Measurements from ENCODE around the gene OMP.

The OMP gene

DNA sequence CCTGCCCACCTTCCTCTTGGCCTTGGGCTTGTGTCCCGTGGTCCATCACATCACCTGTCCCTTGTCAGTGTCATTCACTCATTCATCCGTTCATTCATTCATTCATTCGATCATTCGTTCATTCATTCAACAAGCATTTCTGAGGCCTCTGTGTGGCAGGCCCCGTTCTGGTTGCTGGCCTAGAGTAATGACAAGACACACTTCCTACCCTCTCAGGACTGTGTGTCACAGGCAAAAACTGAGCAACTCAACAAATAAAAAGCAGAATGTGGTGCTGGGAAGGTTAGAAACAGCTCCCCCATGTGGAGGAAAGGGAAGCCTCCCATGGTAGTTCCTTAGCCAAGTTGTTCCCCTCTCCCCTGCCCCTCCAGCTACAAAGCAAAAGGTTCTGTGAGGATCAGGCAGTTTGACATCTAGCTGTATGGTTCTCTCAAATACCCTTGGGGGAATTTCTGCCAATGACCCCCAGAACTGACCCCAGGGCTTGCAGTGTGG, 1.6 kb upstream of the OMP start:
- no peak for TF ChIP-seq CTCF (IDR thresholded peaks at IDR 0.05)
- Histone ChIP-seq H3K4me1 (ENCODE audit: control insufficient read depth in 1 of 2, insufficient read depth in 1 of 2, low read depth in 1 of 2, low read length in 1 of 2) (no peaks in the 10 kb centered on the region), H3K36me3 (no peaks in the 10 kb centered on the region), H3K27me3 (no peaks in the 10 kb centered on the region), H3K27ac (no peak overlapping the region), H3K4me3 (ENCODE audit: low read depth in 1 of 2, low read length in 1 of 2) (no peak overlapping the region), H3K9me3 (no peaks in the 10 kb centered on the region)

DNA sequence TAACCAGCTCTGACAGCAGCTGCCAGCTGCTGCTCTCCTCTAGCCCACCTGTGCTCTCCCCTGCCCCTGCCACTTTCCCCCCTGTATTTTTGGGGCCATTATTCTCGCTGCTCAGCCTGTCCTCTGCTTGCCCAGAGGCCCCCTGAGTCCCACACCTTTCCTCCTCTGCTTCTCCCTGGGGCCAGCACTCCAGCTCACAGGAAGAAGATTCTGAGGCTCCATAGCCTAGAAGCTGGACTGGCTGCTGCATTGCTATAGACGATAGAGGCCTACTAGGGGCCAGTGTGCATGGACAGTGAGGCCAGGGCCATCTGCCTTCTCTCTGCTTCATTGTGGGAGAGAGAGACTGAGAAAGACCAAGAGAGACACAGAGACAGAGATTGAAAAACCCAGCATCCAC, 679 bp downstream of the OMP start:
- Histone ChIP-seq H3K27ac (no peak overlapping the region), H3K4me1 (ENCODE audit: control insufficient read depth in 1 of 2, insufficient read depth in 1 of 2, low read depth in 1 of 2, low read length in 1 of 2) (no peaks in the 10 kb centered on the region), H3K4me3 (ENCODE audit: low read depth in 1 of 2, low read length in 1 of 2) (no peak overlapping the region), H3K9me3 (no peaks in the 10 kb centered on the region), H3K36me3 (no peaks in the 10 kb centered on the region), H3K27me3 (no peaks in the 10 kb centered on the region)
- TF ChIP-seq CTCF (IDR thresholded peaks at IDR 0.05) = no peak

- Histone ChIP-seq H3K4me1 (ENCODE audit: control insufficient read depth in 1 of 2, insufficient read depth in 1 of 2, low read depth in 1 of 2, low read length in 1 of 2) (no peaks in the 10 kb centered on the region), H3K4me3 (ENCODE audit: low read depth in 1 of 2, low read length in 1 of 2) (no peak overlapping the region), H3K27ac (no peak overlapping the region), H3K9me3 (no peaks in the 10 kb centered on the region), H3K27me3 (no peaks in the 10 kb centered on the region), H3K36me3 (no peaks in the 10 kb centered on the region)
- no peak for TF ChIP-seq CTCF (IDR thresholded peaks at IDR 0.05)
Measured at GRCh38 chr11:77104727-77105126, 2.1 kb downstream of the OMP start.

DNA sequence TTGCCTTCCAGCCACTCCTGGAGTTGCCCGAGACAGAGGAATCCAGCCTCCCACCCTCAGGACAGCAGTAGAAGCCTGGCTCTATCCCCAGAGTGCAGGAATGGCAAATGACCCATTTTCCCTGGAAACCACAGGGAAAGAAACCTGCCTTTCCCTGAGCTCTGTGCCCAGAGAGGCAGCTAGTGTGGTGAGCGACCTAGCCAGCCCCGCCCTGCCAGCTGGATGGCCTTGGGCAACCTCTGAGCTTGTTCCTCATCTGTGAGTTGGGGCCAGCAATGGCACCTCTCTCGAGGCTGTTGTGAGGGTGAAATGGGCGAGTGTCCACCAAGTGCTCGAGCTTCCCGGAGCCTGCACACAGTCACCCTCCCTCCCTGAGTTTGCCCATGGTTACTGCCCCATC, 3.7 kb downstream of the OMP start:
- no peak overlapping the region for H3K27ac ChIP-seq
- no peaks in the 10 kb centered on the region for H3K27me3 ChIP-seq
- H3K36me3 ChIP-seq = no peaks in the 10 kb centered on the region
- no peaks in the 10 kb centered on the region for H3K4me1 ChIP-seq (ENCODE audit: control insufficient read depth in 1 of 2, insufficient read depth in 1 of 2, low read depth in 1 of 2, low read length in 1 of 2)
- no peak for TF ChIP-seq CTCF (IDR thresholded peaks at IDR 0.05)
- no peak overlapping the region for H3K4me3 ChIP-seq (ENCODE audit: low read depth in 1 of 2, low read length in 1 of 2)
- H3K9me3 ChIP-seq = no peaks in the 10 kb centered on the region

DNA sequence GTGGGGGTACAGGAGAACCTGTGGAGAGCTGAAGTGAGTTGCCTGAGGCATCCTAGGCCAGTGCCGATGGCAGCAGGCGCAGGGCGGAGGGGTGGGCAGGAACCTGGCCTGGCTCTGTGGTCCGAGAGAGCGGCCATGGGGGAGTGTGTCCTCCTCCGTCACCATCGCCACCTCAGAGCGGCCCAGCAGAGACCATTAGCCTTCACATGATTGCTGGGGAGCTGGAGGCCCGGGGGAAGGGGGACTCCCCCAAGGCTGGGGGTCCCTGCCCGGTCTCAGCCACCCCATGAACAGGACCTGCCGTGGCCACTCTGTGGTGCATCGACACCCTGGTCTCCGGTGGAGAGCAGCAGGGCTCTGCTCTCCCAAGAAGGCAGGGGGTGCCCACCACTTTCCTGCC, 4.1 kb downstream of the OMP start:
- H3K4me3 ChIP-seq (ENCODE audit: low read depth in 1 of 2, low read length in 1 of 2) = no peak overlapping the region
- H3K4me1 ChIP-seq (ENCODE audit: control insufficient read depth in 1 of 2, insufficient read depth in 1 of 2, low read depth in 1 of 2, low read length in 1 of 2) = no peaks in the 10 kb centered on the region
- no peaks in the 10 kb centered on the region for H3K36me3 ChIP-seq
- no peak overlapping the region for H3K27ac ChIP-seq
- TF ChIP-seq CTCF (IDR thresholded peaks at IDR 0.05) = no peak
- H3K9me3 ChIP-seq = no peaks in the 10 kb centered on the region
- H3K27me3 ChIP-seq = no peaks in the 10 kb centered on the region

GRCh38 chr11:77107950-77108349, 5.3 kb downstream of the OMP start:
- Histone ChIP-seq H3K27ac (no peak overlapping the region), H3K36me3 (no peaks in the 10 kb centered on the region), H3K9me3 (no peaks in the 10 kb centered on the region), H3K4me3 (ENCODE audit: low read depth in 1 of 2, low read length in 1 of 2) (no peak overlapping the region), H3K27me3 (no peaks in the 10 kb centered on the region), H3K4me1 (ENCODE audit: control insufficient read depth in 1 of 2, insufficient read depth in 1 of 2, low read depth in 1 of 2, low read length in 1 of 2) (no peaks in the 10 kb centered on the region)
- no peak for TF ChIP-seq CTCF (IDR thresholded peaks at IDR 0.05)

Data from neutrophil (primary cell).